Stimulated activated CD8-positive, alpha-beta memory T cell treated with anti-CD3 and anti-CD28 coated beads, Interleukin-7, amount 100 ng/mL, for 48 hours (primary cell): ENCODE measurements around the gene INSM2.

Experiments used
- DNase-seq, 2 donors: peaks; one replicate each; pipeline ENCODE4 v3.0.0-alpha.2; 2020; ENCODE audit warnings: low read depth in 1 of 2; ENCODE audit errors: extremely low read depth in 1 of 2

The INSM2 gene

GRCh38 chr14:35543006-35543405 is 9.0 kb downstream of the INSM2 start:
- no peak for DNase-seq

GRCh38 chr14:35549551-35549950 is 15.6 kb downstream of the INSM2 start:
- DNase-seq = no peak

GRCh38 chr14:35551081-35551480 is 17.1 kb downstream of the INSM2 start:
- DNase-seq = no peak

GRCh38 chr14:35553808-35554207 is 19.8 kb downstream of the INSM2 start:
- no peak for DNase-seq

GRCh38 chr14:35556548-35556947 is 22.6 kb downstream of the INSM2 start:
- DNase-seq = no peak

- no peak for DNase-seq
These were observed 23.3 kb downstream of the INSM2 start for GRCh38 chr14:35557221-35557747.

- no peak for DNase-seq
These were observed 24.7 kb downstream of the INSM2 start for GRCh38 chr14:35558680-35559079.

- no peak for DNase-seq
These were observed 32.0 kb downstream of the INSM2 start for GRCh38 chr14:35565871-35566464.

GRCh38 chr14:35571598-35571997 is 37.6 kb downstream of the INSM2 start:
- no peak for DNase-seq

- DNase-seq = no peak
These were observed 39.9 kb downstream of the INSM2 start for GRCh38 chr14:35573911-35574310.

GRCh38 chr14:35576260-35576659 is 42.3 kb downstream of the INSM2 start:
- no peak for DNase-seq

GRCh38 chr14:35576856-35577255 is 42.9 kb downstream of the INSM2 start:
- DNase-seq = no peak

- no peak for DNase-seq
These were observed 44.2 kb downstream of the INSM2 start for GRCh38 chr14:35578135-35578534.

- no peak for DNase-seq
These were observed 44.7 kb downstream of the INSM2 start for GRCh38 chr14:35578639-35579038.
